Measurements from ENCODE around the gene IL2RA. TPM values are rescaled to one million over a fixed set of nuclear protein-coding genes. Genes with fewer than 3 reads are reported as not detected.

The IL2RA gene
- total RNA-seq, 1 experiment from 2014 or later = not detected

GRCh38 chr10:6046773-6047611 is 15.2 kb downstream of the IL2RA start:
- H3K4me3 Mint-ChIP-seq = no peak overlapping the region
- no peaks in the 10 kb centered on the region for H3K9me3 ChIP-seq (ENCODE audit: control insufficient read depth, low read depth, low read length)
- H3K4ac ChIP-seq (ENCODE audit: low read depth, low read length) = no peak overlapping the region
- H4K20me1 ChIP-seq (ENCODE audit: control insufficient read depth, insufficient read depth, insufficient read length) = no peaks in the 10 kb centered on the region
- no peaks in the 10 kb centered on the region; a peak in 1 of 5 replicates for H3K9me3 Mint-ChIP-seq
- no peak overlapping the region for H3K14ac ChIP-seq (ENCODE audit: insufficient read depth, low read length)
- no peak overlapping the region for H3K18ac ChIP-seq (ENCODE audit: insufficient read length, low read depth, low read length)
- no peak for TF ChIP-seq CTCF (conservative IDR thresholded peaks at IDR 0.05)
- H3K36me3 Mint-ChIP-seq (ENCODE audit: insufficient read depth in 1 of 3, low read depth in 3 of 3) = no peaks in the 10 kb centered on the region
- no peak overlapping the region for H2BK120ac ChIP-seq (ENCODE audit: low read depth, low read length, poor library complexity, severe bottlenecking)
- H3K4me1 ChIP-seq (ENCODE audit: insufficient read depth, low read length) = no peaks in the 10 kb centered on the region
- no peak overlapping the region for H2AFZ ChIP-seq (ENCODE audit: low read length)
- H4K91ac ChIP-seq (ENCODE audit: insufficient read length, low read depth, low read length) = no peak overlapping the region
- H3K27ac Mint-ChIP-seq = no peak overlapping the region; a peak in 1 of 7 replicates
- H3K79me1 ChIP-seq (ENCODE audit: insufficient read depth, low read depth, low read length, poor library complexity, severe bottlenecking) = no peaks in the 10 kb centered on the region
- no peak overlapping the region for H2BK15ac ChIP-seq (ENCODE audit: low read depth, low read length)
- H2AK5ac ChIP-seq (ENCODE audit: insufficient read length, low read length) = no peak overlapping the region
- no peak for DNase-seq
- no peak overlapping the region for H4K8ac ChIP-seq (replicated peaks; ENCODE audit: insufficient read length, low read depth, low read length)
- no peak overlapping the region for H3K27ac ChIP-seq (ENCODE audit: insufficient read length, low read depth, low read length)
- H3T11ph ChIP-seq (ENCODE audit: low read length) = no peak overlapping the region
- H3K27me3 ChIP-seq (ENCODE audit: insufficient read depth, low read length) = no peaks in the 10 kb centered on the region
- no peak overlapping the region for H3K23ac ChIP-seq (ENCODE audit: insufficient read length, low read depth, low read length)
- H3K9ac ChIP-seq (ENCODE audit: extremely low read depth, insufficient read length, low read length) = no peak overlapping the region
- no peak overlapping the region for H3K56ac ChIP-seq (ENCODE audit: insufficient read length, low read depth, low read length)
- peaks cover 5 to 11% of the 10 kb centered on the region in 2 experiments; a peak in 3 of 4 replicates for H3K4me1 Mint-ChIP-seq
- H2BK5ac ChIP-seq (ENCODE audit: insufficient read length, low read length) = no peak overlapping the region
- WGBS (ENCODE audit: extremely low coverage, insufficient read length, low lambda C conversion rate) = no CpG with 5 or more reads among the region's 14 CpGs
- no peaks in the 10 kb centered on the region for H3K23me2 ChIP-seq (ENCODE audit: insufficient read length, low read depth, low read length, poor library complexity, severe bottlenecking)
- H3K4me2 ChIP-seq (ENCODE audit: insufficient read depth, insufficient read length, low read length) = no peak overlapping the region
- no peaks in the 10 kb centered on the region for H3K79me2 ChIP-seq (ENCODE audit: insufficient read depth, low read length)
- H3K27me3 Mint-ChIP-seq (ENCODE audit: low read depth) = peaks cover 13% of the 10 kb centered on the region
- H2BK20ac ChIP-seq (ENCODE audit: low read depth, low read length, poor library complexity, severe bottlenecking) = no peak overlapping the region
- H4K5ac ChIP-seq (ENCODE audit: insufficient read length, low read depth, low read length) = no peak overlapping the region
- H2BK12ac ChIP-seq (ENCODE audit: insufficient read length, low read depth, low read length) = no peak overlapping the region

Measured in H9 (cell line).